WTC11 (cell line): ENCODE measurements around the gene NXN. TPM values are rescaled to one million over a fixed set of nuclear protein-coding genes. Genes with fewer than 3 reads are reported as not detected.

ENCODE experiments used
- ATAC-seq: fragments of 200-7000 bp; cut with Tn5 transposase; 2 replicates; pipeline ENCODE4 v1.10.0; 2021; ENCODE audit warnings: mild to moderate bottlenecking, moderate library complexity
- CTCF ChIA-PET: fragments of 300-600 bp; sonication (Branson Sonifier 250); formaldehyde crosslinking; loops from one replicate; lab custom pipeline; 2021; ENCODE audit warnings: antibody characterized with exemption; lab: Charles Lee
- POLR2A ChIA-PET: fragments of 350-600 bp; sonication (Branson Sonifier 250); formaldehyde crosslinking; loops from one replicate; lab custom pipeline; 2021; ENCODE audit warnings: antibody characterized with exemption; lab: Charles Lee
- DNase-seq: peaks from one replicate; pipeline ENCODE4 v3.0.0; 2021; ENCODE audit warnings: low spot score
- H3K27ac Mint-ChIP-seq: 2 replicates; pipeline ENCODE4 v1.8.0; 2021; ENCODE audit warnings: mixed read lengths
- H3K27me3 Mint-ChIP-seq: 2 replicates; pipeline ENCODE4 v1.8.0; 2021; ENCODE audit warnings: low read depth, mild to moderate bottlenecking, moderate library complexity, mixed read lengths
- H3K36me3 Mint-ChIP-seq: 2 replicates; pipeline ENCODE4 v1.8.0; 2021; ENCODE audit warnings: mixed read lengths
- H3K4me1 Mint-ChIP-seq: 2 replicates; pipeline ENCODE4 v1.8.0; 2022; ENCODE audit warnings: mixed read lengths
- H3K4me3 Mint-ChIP-seq: 2 replicates; pipeline ENCODE4 v1.8.0; 2021; ENCODE audit warnings: mild to moderate bottlenecking, moderate library complexity, mixed read lengths
- H3K9me3 Mint-ChIP-seq: 2 replicates; pipeline ENCODE4 v1.8.0; 2021; ENCODE audit warnings: mixed read lengths
- ATF1 ChIP-seq: sonication (generic); formaldehyde crosslinking; IDR thresholded peaks from 2 replicates; pipeline ENCODE4 v1.8.1; 2023; ENCODE audit warnings: mild to moderate bottlenecking, moderate library complexity, missing genetic modification reagents
- E2F1 ChIP-seq: sonication (generic); formaldehyde crosslinking; IDR thresholded peaks from 2 replicates; pipeline ENCODE4 v1.8.0; 2022; ENCODE audit warnings: mild to moderate bottlenecking, missing genetic modification reagents
- ETV6 ChIP-seq: sonication (generic); formaldehyde crosslinking; IDR thresholded peaks from 2 replicates; pipeline ENCODE4 v1.8.1; 2022; ENCODE audit warnings: mild to moderate bottlenecking, missing genetic modification reagents
- FOXK1 ChIP-seq: sonication (generic); formaldehyde crosslinking; IDR thresholded peaks from 2 replicates; pipeline ENCODE4 v1.8.0; 2022; ENCODE audit warnings: mild to moderate bottlenecking, moderate library complexity, missing genetic modification reagents
- JUN ChIP-seq: sonication (generic); formaldehyde crosslinking; IDR thresholded peaks from 2 replicates; pipeline ENCODE4 v1.8.0; 2023; ENCODE audit warnings: mild to moderate bottlenecking, missing genetic modification reagents
- MLX ChIP-seq: sonication (generic); formaldehyde crosslinking; IDR thresholded peaks from 2 replicates; pipeline ENCODE4 v1.8.1; 2023; ENCODE audit warnings: mild to moderate bottlenecking, missing genetic modification reagents, moderate library complexity
- MXD4 ChIP-seq: fragments of 250-450 bp; sonication (Bioruptor Pico); IDR thresholded peaks from 2 replicates; pipeline ENCODE4 v1.8.0; 2021; ENCODE audit warnings: mild to moderate bottlenecking, moderate library complexity, borderline replicate concordance
- SMAD3 ChIP-seq: sonication (generic); formaldehyde crosslinking; IDR thresholded peaks from 2 replicates; pipeline ENCODE4 v1.8.0; 2022; ENCODE audit warnings: missing genetic modification reagents, mild to moderate bottlenecking, borderline replicate concordance
- SMAD4 ChIP-seq: sonication (generic); formaldehyde crosslinking; IDR thresholded peaks from 2 replicates; pipeline ENCODE4 v1.8.0; 2022; ENCODE audit warnings: mild to moderate bottlenecking, missing genetic modification reagents
- TEAD4 ChIP-seq: sonication (generic); formaldehyde crosslinking; IDR thresholded peaks from 2 replicates; pipeline ENCODE4 v1.8.0; 2022; ENCODE audit warnings: mild to moderate bottlenecking, missing genetic modification reagents
- USF2 ChIP-seq: sonication (generic); formaldehyde crosslinking; IDR thresholded peaks from 2 replicates; pipeline ENCODE4 v1.8.1; 2023; ENCODE audit warnings: mild to moderate bottlenecking, missing genetic modification reagents, moderate library complexity
- ZBTB21 ChIP-seq: sonication (generic); formaldehyde crosslinking; IDR thresholded peaks from 2 replicates; pipeline ENCODE4 v1.8.1; 2023; ENCODE audit warnings: mild to moderate bottlenecking, missing genetic modification reagents, borderline replicate concordance
- ZNF232 ChIP-seq: sonication (generic); formaldehyde crosslinking; IDR thresholded peaks from 2 replicates; pipeline ENCODE4 v1.8.0; 2022; ENCODE audit warnings: mild to moderate bottlenecking, missing genetic modification reagents
- ZNF396 ChIP-seq: fragments of 250-450 bp; sonication (Bioruptor Pico); IDR thresholded peaks from 2 replicates; pipeline ENCODE4 v1.8.0; 2021; ENCODE audit warnings: mild to moderate bottlenecking, moderate library complexity, borderline replicate concordance
- ZNF416 ChIP-seq: fragments of 250-450 bp; sonication (Bioruptor Pico); IDR thresholded peaks from 2 replicates; pipeline ENCODE4 v1.9.0; 2021; ENCODE audit warnings: mild to moderate bottlenecking, inconsistent platforms
- ZNF423 ChIP-seq: fragments of 250-450 bp; sonication (Bioruptor Pico); IDR thresholded peaks from 2 replicates; pipeline ENCODE4 v2.1.2; 2022; ENCODE audit warnings: mild to moderate bottlenecking, moderate library complexity
- total RNA-seq: library from RNA; stranded (reverse); gene quantifications from 3 replicates; pipeline ENCODE4 v1.2.3, GENCODE V29; 2021
- TF ChIP-seq, protein P1 (sequence below): sonication (generic); formaldehyde crosslinking; conservative IDR thresholded peaks from 2 replicates; pipeline ENCODE4 v1.8.1; 2022; ENCODE audit warnings: mild to moderate bottlenecking, missing genetic modification reagents
- TF ChIP-seq, protein P2 (sequence below): fragments of 250-450 bp; sonication (Bioruptor Pico); IDR thresholded peaks from 2 replicates; pipeline ENCODE4 v2.1.2; 2022; ENCODE audit warnings: mild to moderate bottlenecking, moderate library complexity
- TF ChIP-seq, protein P3 (sequence below): sonication (generic); formaldehyde crosslinking; IDR thresholded peaks from 2 replicates; pipeline ENCODE4 v1.8.1; 2023; ENCODE audit warnings: mild to moderate bottlenecking, moderate library complexity, missing genetic modification reagents
- TF ChIP-seq, protein P4 (sequence below): sonication (generic); formaldehyde crosslinking; IDR thresholded peaks from 2 replicates; pipeline ENCODE4 v1.8.1; 2022; ENCODE audit warnings: low read depth, missing genetic modification reagents, borderline replicate concordance
- TF ChIP-seq, protein P5 (sequence below): sonication (generic); formaldehyde crosslinking; IDR thresholded peaks from 2 replicates; pipeline ENCODE4 v1.8.0; 2022; ENCODE audit warnings: mild to moderate bottlenecking, missing genetic modification reagents
- TF ChIP-seq, protein P6 (sequence below): sonication (generic); formaldehyde crosslinking; IDR thresholded peaks from 2 replicates; pipeline ENCODE4 v1.8.0; 2023; ENCODE audit warnings: missing genetic modification reagents

The NXN gene
- total RNA-seq, 1 experiment from 2014 or later: 96.8 TPM

DNA sequence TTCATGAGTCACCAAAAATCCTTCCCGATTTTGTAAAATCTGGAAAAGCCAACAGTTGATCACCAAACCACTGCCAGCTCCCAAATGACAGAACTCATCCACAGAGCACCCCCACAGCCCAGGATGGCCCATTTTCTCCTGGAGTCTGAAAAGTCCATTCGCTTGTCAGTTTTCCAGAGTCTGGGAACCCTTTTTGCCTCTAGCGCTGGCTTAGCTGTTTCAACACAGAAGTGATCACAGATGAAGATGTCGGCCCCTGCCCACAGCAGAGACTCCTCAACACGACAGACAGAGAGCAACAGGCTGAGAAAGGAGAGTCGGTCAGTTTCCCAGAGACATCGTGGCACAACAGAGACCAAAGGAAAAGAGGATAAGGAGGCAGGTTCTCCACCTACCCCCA lies 66.4 kb downstream of the NXN start (continued):
- no peak for TF ChIP-seq ATF1 (CRISPR knock-in tag)
- no peak for TF ChIP-seq ZBTB21 (CRISPR knock-in tag)
- no peak for TF ChIP-seq ZNF232 (CRISPR knock-in tag)
- TF ChIP-seq, protein P1, sequence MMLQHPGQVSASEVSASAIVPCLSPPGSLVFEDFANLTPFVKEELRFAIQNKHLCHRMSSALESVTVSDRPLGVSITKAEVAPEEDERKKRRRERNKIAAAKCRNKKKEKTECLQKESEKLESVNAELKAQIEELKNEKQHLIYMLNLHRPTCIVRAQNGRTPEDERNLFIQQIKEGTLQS (CRISPR knock-in tag): no peak
- TF ChIP-seq E2F1 (CRISPR knock-in tag): no peak

DNA sequence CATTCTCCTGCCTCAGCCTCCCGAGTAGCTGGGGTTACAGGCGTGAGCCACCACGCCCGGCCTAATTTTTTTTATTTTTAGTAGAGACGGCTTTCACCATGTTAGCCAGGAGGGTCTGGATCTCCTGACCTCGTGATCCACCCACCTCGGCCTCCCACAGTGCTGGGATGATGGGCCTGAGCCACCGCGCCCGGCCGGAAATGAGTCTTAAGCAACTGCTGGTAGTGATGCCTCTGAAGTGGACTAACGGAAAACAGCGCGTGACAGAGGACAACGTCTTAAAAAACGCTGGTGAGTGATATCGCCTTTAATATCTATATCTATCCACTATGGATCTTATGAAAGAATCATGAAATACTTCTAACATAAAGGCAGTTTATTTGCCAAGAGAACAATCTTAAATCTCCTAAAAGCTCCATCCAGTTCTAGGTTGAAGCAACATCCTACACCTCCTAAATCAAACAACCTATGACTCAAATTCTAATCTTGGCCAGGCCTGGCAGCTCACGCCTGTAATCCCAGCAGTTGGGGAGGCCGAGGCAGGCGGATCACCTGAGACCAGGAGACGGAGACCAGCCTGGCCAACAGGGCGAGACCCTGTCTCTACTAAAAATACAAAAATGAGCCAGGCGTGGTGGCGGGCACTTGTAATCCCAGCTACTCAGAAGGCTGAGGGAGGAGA lies 69.8 kb downstream of the NXN start:
- CTCF ChIA-PET: interaction anchor here (1.1 to 1.7 kb wide), 2 partner anchors 30 to 60 kb away, joined by 5 to 6 read pairs; no protein-coding TSS in a partner anchor
- TF ChIP-seq ETV6 (no peak), MXD4 (CRISPR knock-in tag) (no peak), ZNF416 (no peak), SMAD3 (no peak), TEAD4 (no peak), MLX (no peak), FOXK1 (CRISPR knock-in tag) (no peak), ZNF396 (no peak), USF2 (CRISPR knock-in tag) (no peak), SMAD4 (CRISPR knock-in tag) (no peak), JUN (CRISPR knock-in tag) (no peak), ZNF423 (CRISPR knock-in tag) (no peak)
- TF ChIP-seq, protein P2, sequence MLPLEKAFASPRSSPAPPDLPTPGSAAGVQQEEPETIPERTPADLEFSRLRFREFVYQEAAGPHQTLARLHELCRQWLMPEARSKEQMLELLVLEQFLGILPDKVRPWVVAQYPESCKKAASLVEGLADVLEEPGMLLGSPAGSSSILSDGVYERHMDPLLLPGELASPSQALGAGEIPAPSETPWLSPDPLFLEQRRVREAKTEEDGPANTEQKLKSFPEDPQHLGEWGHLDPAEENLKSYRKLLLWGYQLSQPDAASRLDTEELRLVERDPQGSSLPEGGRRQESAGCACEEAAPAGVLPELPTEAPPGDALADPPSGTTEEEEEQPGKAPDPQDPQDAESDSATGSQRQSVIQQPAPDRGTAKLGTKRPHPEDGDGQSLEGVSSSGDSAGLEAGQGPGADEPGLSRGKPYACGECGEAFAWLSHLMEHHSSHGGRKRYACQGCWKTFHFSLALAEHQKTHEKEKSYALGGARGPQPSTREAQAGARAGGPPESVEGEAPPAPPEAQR (CRISPR knock-in tag): no peak
- TF ChIP-seq, protein P1 (CRISPR knock-in tag): no peak
- TF ChIP-seq, protein P3, sequence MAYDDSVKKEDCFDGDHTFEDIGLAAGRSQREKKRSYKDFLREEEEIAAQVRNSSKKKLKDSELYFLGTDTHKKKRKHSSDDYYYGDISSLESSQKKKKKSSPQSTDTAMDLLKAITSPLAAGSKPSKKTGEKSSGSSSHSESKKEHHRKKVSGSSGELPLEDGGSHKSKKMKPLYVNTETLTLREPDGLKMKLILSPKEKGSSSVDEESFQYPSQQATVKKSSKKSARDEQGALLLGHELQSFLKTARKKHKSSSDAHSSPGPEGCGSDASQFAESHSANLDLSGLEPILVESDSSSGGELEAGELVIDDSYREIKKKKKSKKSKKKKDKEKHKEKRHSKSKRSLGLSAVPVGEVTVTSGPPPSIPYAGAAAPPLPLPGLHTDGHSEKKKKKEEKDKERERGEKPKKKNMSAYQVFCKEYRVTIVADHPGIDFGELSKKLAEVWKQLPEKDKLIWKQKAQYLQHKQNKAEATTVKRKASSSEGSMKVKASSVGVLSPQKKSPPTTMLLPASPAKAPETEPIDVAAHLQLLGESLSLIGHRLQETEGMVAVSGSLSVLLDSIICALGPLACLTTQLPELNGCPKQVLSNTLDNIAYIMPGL (CRISPR knock-in tag): no peak
- TF ChIP-seq, protein P4, sequence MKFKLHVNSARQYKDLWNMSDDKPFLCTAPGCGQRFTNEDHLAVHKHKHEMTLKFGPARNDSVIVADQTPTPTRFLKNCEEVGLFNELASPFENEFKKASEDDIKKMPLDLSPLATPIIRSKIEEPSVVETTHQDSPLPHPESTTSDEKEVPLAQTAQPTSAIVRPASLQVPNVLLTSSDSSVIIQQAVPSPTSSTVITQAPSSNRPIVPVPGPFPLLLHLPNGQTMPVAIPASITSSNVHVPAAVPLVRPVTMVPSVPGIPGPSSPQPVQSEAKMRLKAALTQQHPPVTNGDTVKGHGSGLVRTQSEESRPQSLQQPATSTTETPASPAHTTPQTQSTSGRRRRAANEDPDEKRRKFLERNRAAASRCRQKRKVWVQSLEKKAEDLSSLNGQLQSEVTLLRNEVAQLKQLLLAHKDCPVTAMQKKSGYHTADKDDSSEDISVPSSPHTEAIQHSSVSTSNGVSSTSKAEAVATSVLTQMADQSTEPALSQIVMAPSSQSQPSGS (CRISPR knock-in tag): no peak
- TF ChIP-seq, protein P5, sequence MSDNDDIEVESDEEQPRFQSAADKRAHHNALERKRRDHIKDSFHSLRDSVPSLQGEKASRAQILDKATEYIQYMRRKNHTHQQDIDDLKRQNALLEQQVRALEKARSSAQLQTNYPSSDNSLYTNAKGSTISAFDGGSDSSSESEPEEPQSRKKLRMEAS (CRISPR knock-in tag): no peak
- TF ChIP-seq, protein P6, sequence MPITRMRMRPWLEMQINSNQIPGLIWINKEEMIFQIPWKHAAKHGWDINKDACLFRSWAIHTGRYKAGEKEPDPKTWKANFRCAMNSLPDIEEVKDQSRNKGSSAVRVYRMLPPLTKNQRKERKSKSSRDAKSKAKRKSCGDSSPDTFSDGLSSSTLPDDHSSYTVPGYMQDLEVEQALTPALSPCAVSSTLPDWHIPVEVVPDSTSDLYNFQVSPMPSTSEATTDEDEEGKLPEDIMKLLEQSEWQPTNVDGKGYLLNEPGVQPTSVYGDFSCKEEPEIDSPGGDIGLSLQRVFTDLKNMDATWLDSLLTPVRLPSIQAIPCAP: no peak
- POLR2A ChIA-PET: no interaction called here
- DNase-seq: no peak
- Mint-ChIP-seq H3K27me3 (no peaks in the 10 kb centered on the region), H3K4me1 (peaks cover 58% of the 10 kb centered on the region), H3K9me3 (no peaks in the 10 kb centered on the region), H3K4me3 (no peak overlapping the region), H3K27ac (peak overlapping the region; percentile 86), H3K36me3 (no peaks in the 10 kb centered on the region)
- no peak for ATAC-seq
